Endothelial cell of hepatic sinusoid (primary cell): ENCODE measurements around the gene ARPP19.
"Not testable (repeated sequence)": the region's sequence is repeated elsewhere in the genome, so short reads cannot be mapped to it uniquely, and the experiment has no call there.

ENCODE experiments used
- in situ Hi-C: cut with HindIII; loops from 2 replicates; pipeline ENCODE4 v1.10.0; 2017; ENCODE audit warnings: low sequenced_read_pairs

ARPP19 gene

DNA sequence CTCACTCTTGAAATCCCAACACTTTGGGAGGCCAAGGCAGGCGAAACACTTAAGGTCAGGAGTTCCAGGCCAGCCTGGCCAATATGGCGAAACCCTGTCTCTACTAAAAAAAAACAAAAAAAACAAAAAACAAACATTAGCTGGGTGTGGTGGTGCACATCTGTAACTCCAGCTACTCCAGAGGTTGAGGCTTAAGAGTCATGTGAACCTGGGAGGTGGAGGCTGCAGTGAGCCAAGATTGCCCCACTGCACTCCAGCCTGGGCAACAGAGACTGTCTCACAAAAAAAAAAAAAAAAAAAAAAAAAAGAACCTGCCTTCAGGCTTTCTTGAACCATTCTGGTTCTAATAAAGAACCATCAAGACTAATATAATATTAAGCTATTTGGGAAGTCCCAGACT, 16.5 kb downstream of the ARPP19 start:
- in situ Hi-C loops: no loop called here

DNA sequence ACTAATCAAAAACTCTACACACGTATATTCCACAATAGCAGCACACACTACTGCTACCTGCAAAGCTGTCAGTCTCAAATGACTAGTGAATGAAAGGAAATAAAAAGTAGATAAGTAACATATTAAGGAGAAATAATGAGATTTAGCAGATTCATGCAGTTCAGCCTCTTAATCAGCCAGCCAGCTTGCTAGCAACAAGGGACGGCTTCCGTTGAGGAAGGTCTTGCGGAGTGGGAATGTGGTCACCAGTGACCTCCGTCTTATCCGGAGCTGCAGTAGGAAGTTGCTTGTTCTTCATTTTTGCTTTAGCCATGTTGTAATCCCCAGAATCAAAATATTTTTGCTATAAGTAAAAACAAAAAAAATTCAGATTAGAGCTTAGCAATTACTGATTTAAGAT, 17.1 kb downstream of the ARPP19 start:
- in situ Hi-C loops: no loop called here

DNA sequence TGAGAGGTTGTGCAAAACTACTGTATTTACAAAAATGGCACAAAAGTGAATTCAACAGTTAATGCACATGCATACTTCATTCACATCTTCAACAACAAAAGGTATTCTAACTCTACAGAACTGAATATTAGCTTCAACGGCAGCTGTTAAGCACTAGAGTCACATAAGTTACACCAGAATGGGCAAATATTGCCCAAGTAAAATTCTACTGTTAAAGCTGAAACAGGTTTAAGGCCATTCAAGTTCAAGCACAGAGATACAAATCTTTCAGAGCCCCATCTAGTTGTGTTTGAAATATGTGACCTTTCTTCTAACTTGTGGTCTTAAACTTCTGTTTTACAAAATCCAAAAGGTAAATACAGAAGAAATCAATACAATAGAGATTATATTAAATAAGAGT, 17.6 kb downstream of the ARPP19 start:
- in situ Hi-C loops: not testable (repeated sequence)

DNA sequence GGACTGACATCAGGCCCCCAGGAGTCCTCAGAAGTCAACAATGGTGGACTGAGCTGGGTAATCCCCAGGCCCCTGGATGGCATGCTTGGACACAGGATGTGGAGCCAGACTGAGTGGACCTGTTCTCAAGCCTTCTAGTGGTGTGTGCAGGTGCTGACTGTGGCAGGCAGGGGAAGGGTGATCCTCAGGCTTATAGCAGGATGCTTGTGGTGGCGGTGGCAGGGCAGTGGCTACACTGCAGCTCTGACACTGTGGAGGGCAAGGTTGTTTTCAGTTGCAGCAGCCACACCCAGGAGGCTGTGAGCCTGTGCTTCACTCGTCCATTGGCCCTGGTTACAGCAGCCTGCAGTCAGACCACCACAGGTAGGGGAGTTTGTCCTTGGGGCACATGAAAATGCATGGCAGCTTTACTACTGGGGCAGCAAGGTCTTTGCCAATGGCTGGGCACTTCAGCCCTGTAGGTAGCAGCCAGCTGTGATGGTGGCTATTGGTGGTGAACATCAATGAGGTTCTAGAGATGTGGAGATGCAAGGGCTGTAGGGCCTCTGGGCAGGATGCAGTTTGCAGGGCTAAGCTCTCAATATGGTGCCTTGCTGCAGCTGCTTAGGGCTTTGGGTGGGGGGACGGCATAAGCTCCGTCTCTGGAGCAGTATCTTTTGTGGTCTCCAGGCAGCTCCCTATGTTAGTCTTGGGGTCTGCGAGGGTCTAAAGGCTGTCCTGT, 22.6 kb downstream of the ARPP19 start:
- in situ Hi-C loops: no loop called here

DNA sequence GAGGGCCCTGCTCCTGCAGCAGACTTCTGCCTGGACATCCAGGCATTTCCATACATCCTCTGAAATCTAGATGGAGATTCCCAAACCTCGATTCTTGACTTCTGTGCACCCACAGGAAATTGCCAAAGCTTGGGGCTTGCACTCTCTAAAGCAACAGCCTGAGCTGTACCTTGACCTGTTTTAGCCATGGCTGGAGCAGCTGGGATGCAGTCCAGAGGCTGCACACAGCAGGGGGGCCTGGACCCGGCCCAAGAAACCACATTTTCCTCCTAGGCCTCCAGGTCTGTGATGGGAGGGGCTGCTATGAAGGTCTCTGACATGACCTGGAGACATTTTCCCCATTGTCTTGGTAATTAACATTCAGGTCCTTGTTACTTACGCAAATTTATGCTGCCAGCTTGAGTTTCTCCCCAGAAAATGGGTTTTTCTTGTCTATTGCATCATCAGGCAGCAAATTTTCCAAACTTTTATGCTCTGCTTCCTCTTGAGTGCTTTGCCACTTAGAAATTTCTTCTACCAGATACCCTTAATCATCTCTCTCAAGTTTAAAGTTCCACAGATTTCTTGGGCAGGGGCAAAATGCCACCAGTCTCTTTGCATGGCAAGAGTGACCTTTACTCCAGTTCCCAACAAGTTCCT, 28.3 kb downstream of the ARPP19 start:
- in situ Hi-C loops: no loop called here

DNA sequence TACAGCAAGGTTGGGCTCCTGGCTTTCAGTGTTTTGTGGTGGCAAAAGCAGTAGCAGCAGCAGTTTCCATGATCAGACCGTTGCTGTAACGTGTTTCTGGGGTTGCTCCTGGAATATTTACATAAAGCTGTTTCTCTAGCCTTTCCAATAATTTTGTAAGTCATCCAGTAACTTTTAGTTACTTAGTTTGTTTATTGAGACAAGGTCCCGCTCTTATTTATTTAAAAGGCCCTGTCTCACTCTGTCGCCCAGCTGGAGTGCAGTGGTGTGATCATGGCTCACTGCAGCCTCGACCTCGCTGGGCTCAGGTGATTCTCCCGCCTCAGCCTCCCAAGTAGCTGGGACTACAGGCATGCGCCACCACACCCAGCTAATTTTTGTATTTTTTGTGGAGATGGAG, 31.4 kb downstream of the ARPP19 start:
- in situ Hi-C loops: no loop called here

DNA sequence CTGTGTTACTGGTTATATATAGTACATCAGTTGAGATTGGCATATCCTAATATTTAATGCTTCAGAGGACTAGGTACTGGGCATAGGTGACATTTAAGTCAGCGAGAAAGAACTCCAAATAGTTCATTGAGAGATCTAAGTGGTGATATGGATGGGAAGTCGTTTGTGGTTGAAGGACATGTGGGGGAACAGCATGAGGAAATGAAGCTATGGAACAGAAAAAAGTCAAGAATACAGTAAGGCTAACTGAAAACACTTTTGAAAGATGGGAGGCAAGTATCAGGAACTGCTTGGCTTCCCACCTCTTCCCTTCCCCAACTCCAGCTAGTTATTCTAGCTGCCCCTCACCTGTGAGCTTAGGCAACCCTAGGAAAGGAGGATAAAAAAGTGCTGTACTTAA, 36.4 kb downstream of the ARPP19 start:
- in situ Hi-C loops: no loop called here

DNA sequence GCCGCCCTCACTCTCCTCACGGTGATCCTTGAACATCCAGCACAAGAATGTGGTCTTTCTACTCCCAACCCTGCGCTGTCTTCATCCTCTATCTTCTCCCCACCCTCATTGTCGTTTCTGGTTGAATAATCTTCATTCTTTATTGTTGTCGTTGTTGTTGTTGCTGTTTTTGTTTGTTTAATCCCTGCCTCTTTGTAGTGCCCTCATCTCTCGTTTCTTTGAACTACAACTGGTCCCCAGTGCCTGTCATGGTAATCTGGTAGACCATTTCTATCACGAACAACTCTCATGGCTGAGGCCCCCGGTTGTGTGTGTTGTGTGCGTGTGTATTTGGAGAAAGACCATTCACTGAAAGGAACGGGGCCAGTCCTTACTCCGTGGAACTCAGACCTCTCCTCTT, 38.9 kb downstream of the ARPP19 start:
- in situ Hi-C loops: no loop called here

DNA sequence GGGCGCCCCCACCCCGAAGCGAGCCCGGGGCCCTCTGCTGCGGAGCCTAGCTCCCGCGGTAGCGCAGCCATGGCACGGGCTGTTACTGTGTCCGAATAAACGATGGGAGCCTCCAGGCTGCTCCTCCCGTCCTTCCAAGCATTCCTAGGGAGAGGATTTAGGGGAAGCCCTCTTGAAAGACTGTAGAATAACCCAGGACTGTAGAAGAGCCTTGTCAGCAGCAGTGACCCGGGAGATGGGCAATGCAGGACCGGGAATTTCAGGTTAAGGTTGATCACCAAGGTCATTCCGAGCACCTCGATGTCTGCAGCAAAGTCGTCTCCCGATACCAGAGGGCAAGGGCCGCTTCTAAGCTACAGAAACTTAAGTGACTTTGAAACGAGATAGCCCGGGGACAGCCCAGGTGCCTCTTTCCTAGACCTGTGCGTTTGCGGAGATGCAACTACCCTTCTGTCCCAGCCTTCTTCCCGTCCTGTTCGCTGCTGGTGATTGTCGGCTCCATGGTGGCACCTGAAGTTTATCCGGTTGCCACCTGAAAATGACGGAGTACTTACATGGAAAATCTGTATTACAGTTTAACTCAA, 39.4 kb downstream of the ARPP19 start:
- in situ Hi-C loops: no loop called here

DNA sequence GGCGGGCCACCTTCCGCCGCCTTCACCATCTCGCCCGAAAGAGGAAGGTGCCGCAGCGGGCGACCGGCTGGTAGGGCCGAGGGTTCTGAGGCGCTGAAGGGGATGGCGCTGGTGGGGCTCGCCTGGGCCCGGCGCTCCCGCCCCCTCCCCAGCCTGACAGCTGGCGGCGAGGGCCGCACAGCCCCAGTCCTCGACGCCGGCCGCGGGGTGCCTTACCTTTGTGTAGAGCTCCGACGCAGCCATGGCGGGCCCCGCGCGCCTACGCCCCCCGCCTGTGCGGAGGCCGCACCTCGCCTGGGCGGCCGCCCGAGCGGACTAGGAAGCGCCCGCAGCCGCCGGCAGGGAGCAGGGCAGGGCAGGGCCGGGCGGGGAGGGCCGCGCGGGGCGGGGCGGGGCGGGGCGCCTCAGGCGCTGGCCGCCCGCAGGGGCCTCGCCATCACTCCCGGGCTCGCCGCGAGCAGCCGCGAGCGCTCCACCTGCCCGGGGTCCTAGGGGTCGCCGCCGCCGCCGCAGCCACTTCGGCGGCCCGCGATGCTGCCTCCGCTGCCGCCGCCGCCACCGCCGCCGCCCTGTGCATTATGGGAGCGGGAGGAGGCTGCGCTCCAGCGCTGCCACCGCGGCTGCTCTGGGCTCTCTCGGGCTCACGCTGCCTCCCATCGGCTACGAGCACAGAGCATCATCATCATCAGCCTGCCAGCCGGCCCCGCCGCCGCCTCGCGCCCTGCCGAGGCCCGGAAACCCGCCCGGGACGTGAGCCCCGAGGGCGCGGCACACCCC, 40.1 kb downstream of the ARPP19 start, which contains the start of gene MYO5A:
Gene MYO5A, minus strand, starts transcription at position 317 of the 777 bp plus-strand sequence. Its CDS starts 74 bp downstream, at position 243.
- in situ Hi-C loops: no loop called here

DNA sequence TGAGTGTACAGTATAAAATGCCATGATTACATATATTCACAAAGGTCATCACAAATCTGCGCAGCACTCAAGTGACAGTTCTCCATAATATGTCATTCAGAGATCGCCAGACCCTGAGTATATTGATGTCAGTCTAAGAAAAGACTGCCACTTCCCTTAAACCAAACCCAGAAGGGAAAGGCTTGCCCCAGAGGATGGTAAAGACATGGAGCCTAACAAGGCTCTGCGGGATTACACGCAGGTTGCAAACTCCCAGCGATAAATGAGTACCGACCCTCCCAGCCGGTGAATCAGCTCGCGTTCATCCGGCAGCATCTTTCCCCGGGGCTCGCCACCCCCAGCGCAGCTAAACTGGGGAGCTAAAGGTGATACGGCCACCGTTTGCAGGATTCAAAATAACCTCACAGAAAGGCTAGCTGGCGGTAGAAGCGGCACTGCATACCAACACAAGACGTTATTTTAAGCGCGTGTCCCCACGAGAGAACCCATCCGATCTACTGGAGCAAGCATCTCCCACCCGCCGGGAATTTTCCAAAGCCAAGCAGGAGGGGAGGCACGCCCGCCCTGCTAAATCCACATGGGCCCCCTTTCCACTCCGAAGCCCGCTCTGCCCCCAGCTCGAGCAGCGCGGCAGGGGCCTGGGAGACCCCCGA, 40.8 kb downstream of the ARPP19 start:
- in situ Hi-C loops: no loop called here

DNA sequence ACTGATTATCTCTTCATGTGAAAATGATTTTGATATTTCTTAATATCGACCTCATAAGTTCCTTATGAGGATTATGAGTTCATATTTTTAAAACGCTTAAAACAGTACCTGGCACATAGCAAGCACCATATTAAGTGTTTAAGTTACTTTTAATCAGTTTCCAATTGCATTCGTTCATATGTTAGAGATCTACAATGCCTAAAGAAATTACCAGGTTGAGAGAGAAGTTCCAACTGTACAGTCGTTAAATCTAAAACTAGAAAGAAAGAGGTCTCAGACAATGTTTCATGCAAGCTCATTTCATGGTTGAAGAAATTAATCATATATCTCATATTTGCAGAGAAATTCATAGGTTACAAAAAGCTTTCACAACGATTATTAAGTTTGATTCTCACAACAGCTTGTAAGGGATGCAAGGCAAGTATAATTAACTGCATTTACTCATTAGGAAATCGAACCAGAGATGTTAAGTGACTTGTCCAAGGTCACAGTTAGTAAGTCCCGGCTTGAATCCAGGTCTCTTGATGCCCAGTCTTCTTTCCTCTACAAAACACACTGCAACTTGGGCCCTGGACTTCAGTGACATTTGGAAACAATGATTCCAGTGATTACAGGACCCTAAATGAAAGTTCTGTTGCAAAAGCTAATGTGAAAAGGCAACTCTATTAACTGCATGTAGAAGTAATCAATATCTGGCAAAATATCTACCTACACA, 41.5 kb downstream of the ARPP19 start:
- in situ Hi-C loops: no loop called here

DNA sequence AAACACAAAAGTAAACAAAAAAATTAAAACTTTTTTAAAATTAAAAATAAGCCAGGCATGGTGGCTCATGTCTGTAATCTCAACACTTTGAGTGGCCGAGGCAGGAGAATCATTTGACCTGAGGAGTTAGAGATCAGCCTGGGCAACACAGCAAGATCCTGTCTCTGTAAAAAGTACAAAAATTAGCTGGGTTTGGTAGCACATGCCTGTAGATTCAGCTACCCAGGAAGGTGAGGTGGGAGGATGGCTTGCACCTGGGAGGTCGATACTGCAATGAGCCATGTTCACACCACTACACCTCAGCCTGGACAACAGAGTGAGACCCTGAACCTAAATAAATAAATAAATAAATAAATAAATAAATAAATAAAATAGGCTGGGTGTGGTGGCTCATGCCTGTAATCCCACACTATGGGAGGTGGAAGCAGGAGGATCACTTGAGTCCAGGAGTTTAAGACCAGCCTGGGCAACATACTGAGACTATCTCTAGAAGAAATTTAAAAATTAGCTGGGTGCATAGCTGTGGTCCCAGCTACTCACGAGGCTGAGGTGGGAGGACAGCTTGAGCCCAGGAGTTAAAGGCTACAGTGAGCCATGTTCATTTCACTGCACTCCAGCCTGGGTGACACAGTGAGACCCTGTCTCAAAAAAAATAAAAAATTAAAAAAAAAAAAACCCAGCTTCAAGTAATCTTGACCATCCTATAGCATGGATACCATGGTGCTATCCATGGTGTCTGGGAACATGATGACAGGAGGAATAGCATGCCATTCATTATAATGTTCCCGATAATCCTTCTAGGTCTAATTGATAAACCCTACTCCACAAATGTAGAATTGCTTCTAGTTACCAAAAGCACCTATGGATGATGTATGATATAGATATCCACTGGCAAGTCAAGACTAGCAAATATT, 44.4 kb downstream of the ARPP19 start:
- in situ Hi-C loops: no loop called here

DNA sequence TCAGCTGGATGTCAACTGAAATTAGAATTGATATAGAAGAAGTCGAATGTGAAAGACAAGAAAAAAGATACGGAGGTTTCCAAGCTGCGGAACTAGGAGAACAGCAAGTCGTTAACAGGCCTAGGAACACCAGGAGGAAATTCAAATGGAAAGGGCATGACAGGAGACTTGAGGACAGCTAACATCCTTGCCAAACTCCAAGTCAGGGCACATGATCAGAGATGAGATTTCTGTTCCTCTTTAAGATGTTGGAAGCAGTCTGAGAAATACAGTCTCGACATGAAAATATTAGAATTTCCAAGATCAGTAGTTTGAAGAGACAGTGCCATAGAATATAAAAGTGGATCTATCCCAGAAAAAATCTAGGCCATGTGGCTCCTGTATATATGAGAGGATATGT, 45.2 kb downstream of the ARPP19 start:
- in situ Hi-C loops: no loop called here

DNA sequence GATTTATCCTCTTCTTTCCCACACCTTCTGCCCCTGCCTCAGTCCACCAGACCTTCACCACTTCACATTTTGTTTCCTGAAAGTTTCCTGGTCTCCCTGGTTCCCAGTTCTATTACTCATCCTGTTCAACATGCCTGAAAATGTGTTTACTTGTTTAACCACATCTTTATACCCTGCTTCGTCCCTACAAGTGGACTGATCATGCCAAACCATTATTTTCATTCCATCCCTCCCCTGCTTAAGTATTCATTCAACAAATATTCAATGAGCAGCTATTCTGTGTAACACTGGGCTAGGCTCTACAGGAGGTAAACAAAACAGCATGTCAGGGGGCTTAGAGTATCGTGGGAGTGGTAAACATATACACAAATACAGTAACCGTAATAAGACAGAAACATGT, 45.6 kb downstream of the ARPP19 start:
- in situ Hi-C loops: no loop called here

DNA sequence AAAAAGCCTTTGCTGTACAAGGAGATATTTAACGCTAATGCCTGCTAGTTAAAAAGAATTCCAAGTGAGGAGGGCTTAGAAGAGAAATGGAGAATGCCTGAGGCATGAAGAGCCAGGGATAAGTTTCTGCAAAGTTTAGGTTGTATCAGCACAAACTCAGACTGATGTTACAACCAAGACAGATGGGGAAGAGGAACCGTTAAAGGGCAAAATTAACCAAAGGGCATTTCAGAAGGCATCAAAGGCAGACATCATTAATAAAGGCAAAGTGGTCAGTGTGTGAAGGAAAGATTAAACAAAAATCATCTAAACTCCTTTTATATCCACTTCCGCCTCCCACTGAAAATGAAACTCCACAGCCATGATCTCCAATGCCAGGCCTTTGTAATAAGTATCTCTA, 47.1 kb downstream of the ARPP19 start:
- in situ Hi-C loops: no loop called here

DNA sequence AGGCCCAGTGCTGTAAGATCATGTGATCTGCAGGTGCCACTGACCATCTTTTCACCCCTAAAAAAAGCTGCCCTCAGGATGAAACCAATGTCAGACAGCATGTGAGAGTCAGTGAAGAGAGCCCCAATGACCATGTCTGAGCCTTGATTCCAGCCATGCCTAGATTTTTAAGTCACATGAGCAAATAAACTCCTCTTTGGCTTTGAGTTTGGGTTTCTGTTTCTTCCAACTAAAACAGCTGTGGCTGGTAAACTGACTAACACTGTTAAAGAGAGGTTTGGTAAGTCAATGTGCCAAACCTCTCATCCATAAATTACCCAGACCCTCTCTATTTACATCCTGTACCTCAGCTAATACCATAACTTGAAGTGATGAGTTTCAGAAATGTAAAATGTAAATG, 48.4 kb downstream of the ARPP19 start:
- in situ Hi-C loops: no loop called here

DNA sequence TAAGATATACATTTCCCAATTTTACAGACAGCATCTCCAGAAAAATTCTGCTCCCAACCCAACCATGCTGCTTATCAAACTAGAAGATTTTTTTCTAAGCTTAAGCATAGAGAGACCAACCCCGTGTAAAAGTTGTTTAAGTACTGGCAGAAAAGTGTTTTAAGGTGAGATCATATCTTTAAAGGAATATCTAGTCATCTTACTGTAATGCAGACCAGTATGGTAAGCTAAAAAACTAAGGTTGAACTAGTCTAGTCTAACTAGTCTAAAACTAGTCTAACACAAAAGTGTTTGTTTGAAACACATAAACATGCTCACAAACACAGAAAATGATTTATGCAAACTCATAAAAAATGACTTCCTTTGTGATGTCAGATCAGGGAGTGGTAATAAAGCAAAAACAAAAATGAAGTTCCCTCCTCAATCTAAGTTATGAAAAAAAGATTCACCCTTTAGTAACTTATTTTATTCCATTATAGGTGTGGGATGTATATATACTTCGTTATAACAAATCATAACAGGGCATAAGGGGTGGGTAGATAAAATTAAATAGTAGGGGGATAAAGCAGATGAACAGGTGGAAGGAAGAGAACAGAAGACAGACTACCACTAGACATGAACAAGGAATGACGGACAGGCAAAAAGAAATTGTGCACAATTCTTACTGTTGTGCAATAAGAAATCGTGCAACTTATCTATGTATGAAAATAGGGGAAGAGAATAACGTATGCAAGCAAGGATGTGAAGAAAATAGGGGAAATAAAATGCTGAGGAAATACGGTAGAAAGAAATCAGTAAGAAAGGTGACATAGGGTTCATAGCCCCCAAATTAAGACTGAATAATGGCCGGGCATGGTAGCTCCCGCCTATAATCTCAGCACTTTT, 50.1 kb downstream of the ARPP19 start:
- in situ Hi-C loops: no loop called here
